Right lobe of liver (tissue), 4 donors: Measurements from ENCODE around the gene WNT7A.

ENCODE experiments used
- POLR2A ChIP-seq: fragments of 450-650 bp; IDR thresholded peaks from one replicate; pipeline ENCODE4 v1.6.1; 2017; ENCODE audit warnings: antibody characterized with exemption, mild to moderate bottlenecking
- TF ChIP-seq, protein P1 (sequence below), 4 donors: fragments of 200-600 bp in 3 of 4; fragments of 450-650 bp in 1 of 4; IDR thresholded peaks; one replicate each; pipeline versions ENCODE4 v1.5.1 to v1.8.0; 2016 to 2022; ENCODE audit warnings: antibody characterized with exemption in 4 of 4, mild to moderate bottlenecking in 2 of 4
- donor health status: DM: no; HTN: no; CAD: no.
- donor health status: DM: no; HTN: no; CAD: no.
- donor health status: DM: no; HTN: yes; CAD: no.

DNA sequence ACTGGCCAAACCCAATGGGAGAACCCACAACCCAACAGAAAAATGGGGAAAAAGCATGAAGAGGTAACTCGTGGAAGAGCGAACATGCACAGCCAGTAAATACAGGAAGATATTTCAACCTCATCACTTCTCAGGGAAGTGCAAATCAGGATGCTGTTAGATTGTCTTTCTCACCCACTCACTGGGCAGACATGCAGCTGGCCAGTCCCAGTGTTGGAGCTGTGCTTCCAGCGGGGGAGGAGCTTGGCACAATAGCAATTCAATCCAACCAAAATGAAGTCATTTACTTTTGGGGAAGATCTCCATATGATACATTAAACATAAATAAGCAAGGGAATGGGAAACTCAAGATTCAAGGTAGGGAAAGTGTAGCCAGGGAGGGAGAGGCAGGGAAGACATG, 12.1 kb downstream of the WNT7A start:
- TF ChIP-seq, protein P1, sequence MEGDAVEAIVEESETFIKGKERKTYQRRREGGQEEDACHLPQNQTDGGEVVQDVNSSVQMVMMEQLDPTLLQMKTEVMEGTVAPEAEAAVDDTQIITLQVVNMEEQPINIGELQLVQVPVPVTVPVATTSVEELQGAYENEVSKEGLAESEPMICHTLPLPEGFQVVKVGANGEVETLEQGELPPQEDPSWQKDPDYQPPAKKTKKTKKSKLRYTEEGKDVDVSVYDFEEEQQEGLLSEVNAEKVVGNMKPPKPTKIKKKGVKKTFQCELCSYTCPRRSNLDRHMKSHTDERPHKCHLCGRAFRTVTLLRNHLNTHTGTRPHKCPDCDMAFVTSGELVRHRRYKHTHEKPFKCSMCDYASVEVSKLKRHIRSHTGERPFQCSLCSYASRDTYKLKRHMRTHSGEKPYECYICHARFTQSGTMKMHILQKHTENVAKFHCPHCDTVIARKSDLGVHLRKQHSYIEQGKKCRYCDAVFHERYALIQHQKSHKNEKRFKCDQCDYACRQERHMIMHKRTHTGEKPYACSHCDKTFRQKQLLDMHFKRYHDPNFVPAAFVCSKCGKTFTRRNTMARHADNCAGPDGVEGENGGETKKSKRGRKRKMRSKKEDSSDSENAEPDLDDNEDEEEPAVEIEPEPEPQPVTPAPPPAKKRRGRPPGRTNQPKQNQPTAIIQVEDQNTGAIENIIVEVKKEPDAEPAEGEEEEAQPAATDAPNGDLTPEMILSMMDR (IDR thresholded peaks at IDR 0.05) = no peak
- no peak for TF ChIP-seq POLR2A
